Stimulated activated CD8-positive, alpha-beta memory T cell treated with anti-CD3 and anti-CD28 coated beads, Interleukin-2, amount 100 ng/mL, for 1 hour (primary cell): ENCODE results near the gene PHLDA3.

Source experiments
- DNase-seq, 2 donors: peaks; one replicate each; pipeline ENCODE4 v3.0.0-alpha.2; 2020; ENCODE audit warnings: low read depth in 2 of 2

The PHLDA3 gene

DNA sequence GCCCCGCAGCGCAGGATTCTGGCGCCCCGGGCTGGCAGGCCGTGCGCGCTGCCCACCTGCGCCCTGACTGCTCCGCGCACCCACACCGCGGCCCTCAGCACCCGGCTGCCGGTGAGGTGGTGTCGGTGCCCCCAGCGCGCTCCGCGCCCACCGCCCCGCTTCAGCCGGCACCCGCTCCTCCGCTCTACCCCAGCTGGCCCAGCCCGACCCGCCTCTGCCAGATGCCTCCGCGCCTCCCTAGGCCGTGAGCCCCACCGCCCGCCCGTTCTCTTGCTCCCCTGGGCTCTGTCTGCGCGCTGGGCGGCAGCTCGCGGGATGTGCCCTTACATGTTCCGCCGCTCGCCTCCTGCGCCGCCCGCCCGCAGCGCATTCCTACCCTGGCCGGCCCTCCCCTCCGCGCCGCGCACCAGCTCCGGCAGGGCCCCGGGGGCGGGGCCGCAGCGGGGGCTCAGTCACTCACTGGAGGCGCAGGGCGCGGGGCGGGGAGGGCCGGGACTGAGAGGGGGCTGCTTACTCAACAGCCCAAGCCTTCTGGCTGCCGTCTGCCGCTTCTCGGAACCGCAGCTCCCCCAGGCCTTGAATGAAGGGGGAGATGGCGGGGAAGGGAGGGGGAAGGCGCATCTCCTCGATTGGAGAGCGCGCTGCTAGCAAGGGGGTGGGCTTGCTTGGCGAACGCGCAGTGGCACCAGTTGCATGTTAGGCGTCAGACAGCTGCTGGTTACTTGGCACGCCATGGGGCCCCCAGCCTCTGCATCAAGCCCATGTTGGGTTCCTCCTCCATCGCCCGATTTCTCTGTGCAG lies at the start of gene PHLDA3:
PHLDA3 (minus strand) TSS at position 345 of the 801 bp plus-strand sequence. CDS start 402 bp downstream, outside the sequence.
- DNase-seq = no peak

DNA sequence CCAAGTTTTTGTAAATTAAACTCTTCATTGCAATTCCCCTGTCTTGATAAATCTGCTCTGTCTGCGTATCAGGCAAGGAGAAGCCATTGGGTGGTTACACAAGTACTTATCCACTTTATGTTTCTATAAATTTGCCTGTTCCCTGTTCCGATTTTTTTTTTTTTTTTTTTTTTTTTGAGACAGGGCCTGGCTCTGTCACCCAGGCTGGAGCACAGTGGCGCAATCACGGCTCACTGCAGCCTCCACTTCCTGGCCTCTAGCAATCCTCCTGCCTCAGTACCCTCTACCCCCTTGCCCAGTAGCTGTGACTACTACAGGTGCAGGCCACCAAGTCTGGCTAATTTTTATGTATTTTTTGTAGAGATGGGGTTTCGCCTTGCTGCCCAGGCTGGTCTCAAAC lies 49.1 kb upstream of the PHLDA3 start:
- no peak for DNase-seq

GRCh38 chr1:201517631-201518030 lies 48.6 kb upstream of the PHLDA3 start:
- no peak for DNase-seq

DNA sequence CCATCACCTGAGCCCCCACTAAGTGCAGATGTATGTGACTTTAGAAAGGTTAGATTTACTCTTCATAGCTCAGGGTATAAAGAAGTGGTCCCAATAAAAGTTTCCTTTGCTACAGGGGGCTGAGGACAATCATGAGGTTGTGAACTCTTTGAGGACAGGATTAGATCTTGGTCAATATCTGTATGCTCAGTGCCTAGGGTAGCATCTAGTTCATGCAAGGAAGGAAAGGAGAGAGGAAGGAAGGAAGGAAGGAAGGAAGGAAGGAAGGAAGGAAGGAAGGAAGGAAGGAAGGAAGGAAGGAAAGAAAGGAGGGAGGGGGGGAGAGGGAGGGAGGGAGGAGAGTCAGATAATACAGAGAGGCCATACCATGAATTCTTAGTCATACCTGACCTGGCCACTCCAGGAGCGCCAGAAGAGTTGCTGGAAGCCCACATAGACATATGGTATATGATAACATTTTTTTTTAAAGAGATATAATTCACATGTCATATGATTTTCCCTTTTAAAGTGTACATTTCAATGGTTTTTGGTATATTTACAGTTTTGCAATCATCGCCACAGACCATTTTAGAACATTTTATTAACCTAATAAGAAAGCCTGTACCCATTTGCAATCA lies 47.6 kb upstream of the PHLDA3 start:
- no peak for DNase-seq

DNA sequence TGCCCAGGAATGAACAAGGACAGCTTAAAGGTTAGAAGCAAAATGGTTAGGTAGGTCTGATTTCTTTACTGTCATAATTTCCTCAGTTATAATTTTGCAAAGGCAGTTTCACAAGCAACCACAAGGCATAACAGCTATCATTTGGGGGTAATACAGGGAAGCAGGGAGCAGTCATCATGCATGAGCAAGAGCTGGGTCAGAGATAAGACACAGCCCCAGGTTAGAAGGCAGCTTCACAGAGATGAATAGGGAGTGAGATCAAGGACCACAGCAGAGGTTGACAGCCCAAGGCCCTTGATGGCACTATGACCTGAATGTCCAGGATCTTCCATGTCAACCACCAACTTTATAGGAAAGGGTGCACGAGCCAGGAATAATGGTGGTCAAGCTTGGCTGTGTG lies 46.9 kb upstream of the PHLDA3 start:
- DNase-seq = no peak

DNA sequence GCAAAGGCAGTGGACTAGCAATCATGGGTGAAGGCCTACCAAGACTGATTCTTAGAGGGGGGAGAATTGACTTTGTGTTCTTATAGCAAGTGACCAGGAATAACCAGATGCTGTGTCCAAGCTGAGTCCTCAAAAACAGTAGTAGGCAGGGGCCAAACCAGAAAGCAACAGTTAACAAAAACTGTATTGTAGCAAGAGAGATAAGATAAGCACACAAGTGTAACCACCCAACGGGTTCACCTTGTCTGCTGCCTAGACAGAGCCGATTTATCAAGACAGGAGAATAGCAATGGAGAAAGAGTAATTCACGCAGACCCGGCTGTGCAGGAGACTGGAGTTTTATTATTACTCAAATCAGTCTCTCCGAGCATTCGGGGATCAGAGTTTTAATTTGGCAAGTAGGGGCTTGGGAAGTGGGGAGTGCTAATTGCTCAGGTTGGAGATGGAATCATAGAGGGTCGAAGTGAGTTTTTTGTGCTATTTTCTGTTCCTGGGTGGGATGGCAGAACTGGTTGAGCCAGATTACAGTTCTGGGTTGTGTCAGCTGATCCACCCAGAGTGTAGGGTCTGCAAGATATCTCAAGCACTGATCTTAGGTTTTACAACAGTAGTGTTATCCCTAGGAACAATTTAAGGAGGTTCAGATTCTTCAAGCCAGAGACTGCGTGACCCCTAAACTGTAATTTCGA lies 46.2 kb upstream of the PHLDA3 start:
- no peak for DNase-seq

DNA sequence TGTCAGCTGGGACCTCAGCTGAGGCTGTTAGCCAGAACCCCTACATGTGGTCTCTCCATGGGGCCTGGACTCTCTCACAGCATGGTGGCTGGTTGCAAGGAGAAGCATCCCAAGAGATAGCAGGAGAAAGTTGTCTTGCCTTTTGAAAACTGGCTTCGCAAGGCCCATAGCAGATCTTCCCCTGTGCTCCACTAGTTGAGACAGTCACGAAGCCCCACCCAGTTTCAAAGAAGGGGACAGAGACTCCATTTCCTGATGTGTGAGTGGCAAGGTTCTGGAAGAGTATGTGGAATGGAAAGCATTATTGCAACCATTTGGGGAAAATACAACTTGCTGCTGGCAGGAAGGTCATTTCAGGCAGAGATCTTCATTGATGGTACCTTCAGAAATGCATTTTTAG lies 45.5 kb upstream of the PHLDA3 start:
- no peak for DNase-seq

- no peak for DNase-seq
Observed at GRCh38 chr1:201513498-201514243, 44.7 kb upstream of the PHLDA3 start.

- DNase-seq = no peak
Observed at GRCh38 chr1:201511941-201512539, 43.1 kb upstream of the PHLDA3 start.

DNA sequence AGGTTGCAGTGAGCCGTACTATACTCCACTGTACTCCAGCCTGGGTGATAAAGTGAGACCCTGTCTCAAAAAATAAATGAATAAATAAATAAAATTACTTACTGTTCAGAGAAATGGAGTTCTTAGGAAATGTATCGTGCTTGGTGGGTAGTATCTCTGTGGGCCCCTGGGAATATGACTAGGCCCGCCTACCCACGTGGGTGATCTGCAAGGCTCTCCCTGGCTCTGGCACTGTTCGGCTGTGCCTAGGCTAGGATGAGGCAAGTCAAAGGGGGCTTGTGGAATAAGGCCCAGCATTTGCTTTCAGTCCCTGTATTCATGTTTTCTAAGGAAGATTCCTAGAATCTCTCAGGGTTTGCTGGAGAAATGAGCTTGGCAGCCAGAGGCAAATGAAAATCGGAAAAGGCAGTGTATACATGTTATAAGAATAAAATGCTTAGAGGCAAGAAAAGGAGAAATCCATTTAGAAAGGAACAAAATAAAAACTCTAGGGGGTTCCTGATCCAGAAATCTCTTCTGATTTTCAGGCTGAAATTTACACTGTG lies 42.5 kb upstream of the PHLDA3 start:
- DNase-seq = no peak

DNA sequence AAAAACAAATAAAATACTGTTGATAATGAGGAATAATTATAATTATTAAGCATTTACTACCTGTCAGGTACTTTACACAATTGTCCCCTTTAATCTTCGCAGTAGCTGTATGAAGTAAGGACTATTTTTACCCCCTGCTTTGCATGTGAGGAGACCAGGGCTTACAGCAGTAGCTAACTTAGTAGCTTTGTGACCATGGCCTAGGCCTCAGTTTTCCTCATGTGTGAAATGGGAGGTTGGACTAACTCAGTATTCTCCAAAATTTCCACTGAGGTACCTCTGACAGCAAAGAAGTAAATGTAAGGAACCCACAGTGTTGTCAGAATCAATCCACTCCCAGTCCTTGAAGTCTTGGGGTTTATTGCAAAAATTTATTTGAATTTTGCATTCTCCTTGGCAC lies 41.7 kb upstream of the PHLDA3 start:
- DNase-seq = no peak

DNA sequence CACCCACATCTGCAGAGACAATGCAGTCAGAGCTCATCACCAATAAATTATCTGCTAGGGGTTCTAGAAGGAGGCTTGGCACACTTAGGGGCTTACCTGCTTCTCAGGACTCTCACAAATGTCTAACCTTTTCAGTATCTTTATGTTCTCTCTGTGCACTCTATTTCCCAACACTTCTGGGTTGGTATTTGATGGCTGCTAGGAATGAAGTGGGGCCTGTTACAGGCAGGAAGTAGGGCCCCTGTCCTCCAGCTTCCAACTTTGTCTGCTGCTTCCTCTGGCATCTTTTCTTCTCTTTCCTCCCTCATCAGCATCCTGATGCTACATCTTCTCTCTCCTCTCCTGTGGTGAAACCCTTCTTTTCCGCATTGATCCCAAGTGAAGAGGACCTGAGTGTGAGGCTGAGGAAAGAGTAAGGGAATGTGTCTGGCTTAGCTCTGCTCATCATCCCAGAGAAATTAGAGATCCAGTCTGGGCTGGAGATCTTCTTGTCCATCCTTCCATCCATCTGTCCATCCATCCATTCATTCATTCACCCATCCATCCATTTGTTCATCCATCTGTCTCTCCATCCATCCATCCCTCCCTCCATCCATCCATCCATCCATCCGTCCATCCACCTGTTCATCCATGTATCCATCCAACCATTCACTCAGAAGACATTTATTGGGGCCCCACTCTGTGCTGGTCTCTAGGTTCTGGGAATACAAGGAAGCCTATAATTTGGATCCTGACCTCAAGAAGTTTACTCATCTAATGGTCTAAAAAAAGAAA lies 40.8 kb upstream of the PHLDA3 start:
- no peak for DNase-seq

GRCh38 chr1:201508809-201509208 lies 39.8 kb upstream of the PHLDA3 start:
- DNase-seq = no peak

DNA sequence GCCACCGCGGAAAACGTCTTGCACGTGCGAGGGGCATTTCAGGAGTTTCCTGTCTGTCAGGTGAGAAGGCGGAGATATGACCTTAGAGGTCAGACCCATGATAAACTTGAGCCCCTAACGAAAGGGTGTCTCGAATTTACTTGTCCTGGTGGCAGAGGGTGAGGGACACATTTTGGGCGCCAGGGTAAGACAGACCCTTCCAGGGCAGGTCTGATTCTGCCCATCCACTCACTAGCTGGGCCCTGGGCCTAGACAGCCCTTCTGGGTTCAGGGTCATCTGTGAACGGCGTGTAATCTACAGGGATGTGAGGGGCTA lies 38.3 kb upstream of the PHLDA3 start:
- DNase-seq = no peak

- peak; percentile 49 to 69 for DNase-seq
Observed at GRCh38 chr1:201506557-201507359, 37.8 kb upstream of the PHLDA3 start, which contains the start of gene CSRP1. CSRP1 (minus strand) TSS chr1:201507123; CDS start chr1:201496303, 10,820 bp downstream.

DNA sequence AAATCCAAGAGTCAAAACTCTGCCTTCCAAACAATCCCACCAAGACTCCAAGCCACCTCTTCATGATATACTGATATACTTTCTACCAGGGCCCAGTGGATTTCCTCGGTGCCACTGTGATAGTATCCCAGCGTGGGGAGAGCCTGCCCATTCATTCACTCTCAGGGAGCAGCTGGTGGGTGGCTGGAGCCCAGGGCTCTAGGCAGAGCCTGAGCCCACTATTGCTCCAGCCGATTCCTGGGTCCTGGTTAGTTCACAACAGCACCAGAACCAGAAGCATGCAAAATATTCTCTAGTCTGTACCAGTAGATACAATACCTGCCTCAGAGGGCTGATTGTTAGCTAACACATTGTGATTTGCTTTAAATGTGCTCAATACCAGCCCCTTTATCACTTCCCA lies 37.1 kb upstream of the PHLDA3 start:
- DNase-seq = no peak

GRCh38 chr1:201505503-201505890 lies 36.5 kb upstream of the PHLDA3 start:
- no peak for DNase-seq

DNA sequence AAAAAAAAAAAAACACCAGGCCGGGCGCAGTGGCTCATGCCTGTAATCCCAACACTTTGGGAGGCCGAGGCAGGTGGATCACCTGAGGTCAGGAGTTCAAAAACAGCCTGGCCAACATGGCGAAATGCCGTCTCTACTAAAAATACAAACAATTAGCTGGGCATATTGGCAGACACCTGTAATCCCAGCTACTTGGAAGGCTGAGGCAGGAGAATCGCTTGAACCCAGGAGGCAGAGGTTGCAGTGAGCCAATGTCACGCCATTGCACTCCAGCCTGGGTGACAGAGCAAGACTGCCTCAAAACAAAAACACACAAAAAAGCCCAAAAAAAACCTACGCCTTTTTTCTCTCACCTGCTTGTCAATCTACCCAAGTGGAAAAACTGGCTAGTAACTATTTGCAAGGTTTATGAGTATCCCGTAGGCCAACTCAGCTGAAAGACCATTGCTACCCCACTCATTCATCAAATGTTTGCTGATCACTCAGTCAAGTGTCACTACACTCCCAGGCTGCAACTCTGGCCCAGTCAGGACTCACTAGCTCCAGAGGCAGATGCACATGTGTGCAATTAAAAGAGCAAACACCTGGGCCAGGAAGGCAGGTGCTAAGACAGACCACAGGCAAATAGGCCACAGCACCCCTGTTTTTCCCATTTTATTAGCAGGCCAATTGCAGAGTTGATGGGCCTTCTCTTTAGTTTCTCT lies 36.0 kb upstream of the PHLDA3 start:
- no peak for DNase-seq

GRCh38 chr1:201504179-201504631 lies 35.2 kb upstream of the PHLDA3 start:
- no peak for DNase-seq
